ENCODE data around the gene ZRANB1. TPM values are rescaled to one million over a fixed set of nuclear protein-coding genes. Genes with fewer than 3 reads are reported as not detected.

Gene ZRANB1
- total RNA-seq, 4 donors from 2014 or later: 35.5 to 48.7 (median 44.3) TPM

- H3K36me3 ChIP-seq: peaks cover 0 to 82% of the 10 kb centered on the region in 2 donors
- peaks cover 5 to 82% (median 42%) of the 10 kb centered on the region in 3 donors for H3K4me1 ChIP-seq
- H3K9me3 ChIP-seq: no peaks in the 10 kb centered on the region
- WGBS, 2 donors (ENCODE audit: low coverage in 1 of 2): no CpG with 5 or more reads among the region's 34 CpGs
- no peak for TF ChIP-seq POLR2A (IDR thresholded peaks at IDR 0.05)
- TF ChIP-seq CTCF (IDR thresholded peaks at IDR 0.05): no peak
- TF ChIP-seq POLR2AphosphoS5 (IDR thresholded peaks at IDR 0.05): no peak
- no peak for TF ChIP-seq EP300 (IDR thresholded peaks at IDR 0.05)
- no peaks in the 10 kb centered on the region for H3K27me3 ChIP-seq
- no peak for ATAC-seq
- H3K27ac ChIP-seq: no peak overlapping the region
- H3K4me3 ChIP-seq: no peak overlapping the region
Observed at GRCh38 chr10:125003146-125003900, 61.4 kb downstream of the ZRANB1 start.

- WGBS, 2 donors (ENCODE audit: low coverage in 1 of 2): 70% methylated on average over 2 of the region's 14 CpGs; no CpG with 5 or more reads in 1 of the 2 donors
- no peak for TF ChIP-seq POLR2AphosphoS5 (IDR thresholded peaks at IDR 0.05)
- TF ChIP-seq EP300 (IDR thresholded peaks at IDR 0.05): no peak
- no peak for TF ChIP-seq POLR2A (IDR thresholded peaks at IDR 0.05)
- TF ChIP-seq CTCF (IDR thresholded peaks at IDR 0.05): no peak
- peaks cover 0 to 77% of the 10 kb centered on the region in 2 donors for H3K36me3 ChIP-seq
- ATAC-seq: no peak
- no peak overlapping the region for H3K27ac ChIP-seq
- H3K4me3 ChIP-seq: no peak overlapping the region
- peaks cover 4 to 82% (median 37%) of the 10 kb centered on the region in 3 donors for H3K4me1 ChIP-seq
- H3K9me3 ChIP-seq: no peaks in the 10 kb centered on the region
- no peaks in the 10 kb centered on the region for H3K27me3 ChIP-seq
Observed at GRCh38 chr10:125003901-125004467, 62.1 kb downstream of the ZRANB1 start.

- H3K4me1 ChIP-seq: peaks cover 0 to 82% (median 37%) of the 10 kb centered on the region in 3 donors
- H3K36me3 ChIP-seq: peaks cover 0 to 73% of the 10 kb centered on the region in 2 donors
- ATAC-seq: no peak
Observed at GRCh38 chr10:125004571-125005311, 62.8 kb downstream of the ZRANB1 start.

More at GRCh38 chr10:125004571-125005311, 62.8 kb downstream of the ZRANB1 start:
- 71% methylated on average over 4 of the region's 19 CpGs; no CpG with 5 or more reads in 1 of the 2 donors for WGBS, 2 donors (ENCODE audit: low coverage in 1 of 2)
- Histone ChIP-seq H3K4me3 (no peak overlapping the region), H3K27ac (no peak overlapping the region), H3K27me3 (no peaks in the 10 kb centered on the region), H3K9me3 (no peaks in the 10 kb centered on the region)
- no peak for TF ChIP-seq CTCF (IDR thresholded peaks at IDR 0.05)
- TF ChIP-seq EP300 (IDR thresholded peaks at IDR 0.05): no peak
- no peak for TF ChIP-seq POLR2AphosphoS5 (IDR thresholded peaks at IDR 0.05)
- TF ChIP-seq POLR2A (IDR thresholded peaks at IDR 0.05): no peak

All from gastroesophageal sphincter (tissue), 4 donors.